Skeletal muscle tissue (tissue), 4 donors: Measurements from ENCODE around the gene CCL2. TPM values are rescaled to one million over a fixed set of nuclear protein-coding genes. Genes with fewer than 3 reads are reported as not detected.

Experiments used
- H3K27ac ChIP-seq: one replicate; pipeline ENCODE4 v1.7.0; 2013; ENCODE audit warnings: mild to moderate bottlenecking, low read depth, low read length, inconsistent platforms
- H3K27me3 ChIP-seq, 3 donors: one replicate each; pipeline ENCODE4 v1.7.0; 2013; ENCODE audit warnings: low read length in 3 of 3; ENCODE audit not compliant: control insufficient read depth in 3 of 3, insufficient read depth in 3 of 3
- H3K36me3 ChIP-seq, 3 donors: one replicate each; pipeline ENCODE4 v1.7.0; 2013; ENCODE audit warnings: low read length in 3 of 3; ENCODE audit not compliant: control insufficient read depth in 3 of 3, insufficient read depth in 3 of 3
- H3K4me1 ChIP-seq, 3 donors: one replicate each; pipeline ENCODE4 v1.7.0; 2013; ENCODE audit warnings: low read length in 3 of 3, mild to moderate bottlenecking in 3 of 3; ENCODE audit not compliant: control insufficient read depth in 3 of 3, insufficient read depth in 3 of 3
- H3K4me3 ChIP-seq, 3 donors: one replicate each; pipeline ENCODE4 v1.7.0; 2013; ENCODE audit warnings: low read length in 3 of 3
- H3K9ac ChIP-seq, 3 donors: one replicate each; pipeline ENCODE4 v1.7.0; 2013; ENCODE audit warnings: low read length in 3 of 3, mild to moderate bottlenecking in 3 of 3, moderate library complexity in 2 of 3, low read depth in 1 of 3
- H3K9me3 ChIP-seq, 3 donors: one replicate each; pipeline ENCODE4 v1.7.0; 2013; ENCODE audit warnings: low read length in 3 of 3; ENCODE audit not compliant: control insufficient read depth in 3 of 3
- total RNA-seq: library from RNA; depleted of rRNA; stranded (reverse); fragments of >200 nt; gene quantifications from one replicate; pipeline ENCODE4 v1.2.3, GENCODE V29; 2014
- donor health status: Osteomylitis.

The CCL2 gene
- total RNA-seq, 1 donor from 2014 or later: 20.4 TPM

GRCh38 chr17:34287875-34288274 lies 32.8 kb downstream of the CCL2 start:
- no peak overlapping the region for H3K4me3 ChIP-seq
- H3K27ac ChIP-seq: no peak overlapping the region
- H3K36me3 ChIP-seq: no peaks in the 10 kb centered on the region

GRCh38 chr17:34290586-34290985 lies 35.5 kb downstream of the CCL2 start:
- no peaks in the 10 kb centered on the region for H3K27me3 ChIP-seq
- H3K4me1 ChIP-seq: no peaks in the 10 kb centered on the region
- no peak overlapping the region for H3K27ac ChIP-seq
- no peaks in the 10 kb centered on the region for H3K9me3 ChIP-seq
- no peak overlapping the region for H3K9ac ChIP-seq
- H3K4me3 ChIP-seq: no peak overlapping the region
- no peaks in the 10 kb centered on the region for H3K36me3 ChIP-seq

More at GRCh38 chr17:34287875-34288274, 32.8 kb downstream of the CCL2 start:
- Histone ChIP-seq H3K27me3 (no peaks in the 10 kb centered on the region), H3K9ac (no peak overlapping the region), H3K4me1 (no peaks in the 10 kb centered on the region), H3K9me3 (no peaks in the 10 kb centered on the region)

GRCh38 chr17:34291721-34292348 lies 36.8 kb downstream of the CCL2 start:
- H3K4me3 ChIP-seq: no peak overlapping the region
- no peaks in the 10 kb centered on the region for H3K27me3 ChIP-seq
- H3K4me1 ChIP-seq: no peaks in the 10 kb centered on the region
- H3K36me3 ChIP-seq: no peaks in the 10 kb centered on the region
- no peaks in the 10 kb centered on the region for H3K9me3 ChIP-seq
- no peak overlapping the region for H3K9ac ChIP-seq
- H3K27ac ChIP-seq: no peak overlapping the region

GRCh38 chr17:34299027-34299426 lies 43.9 kb downstream of the CCL2 start:
- H3K4me3 ChIP-seq: no peak overlapping the region
- H3K9ac ChIP-seq: no peak overlapping the region
- H3K27me3 ChIP-seq: no peaks in the 10 kb centered on the region
- no peak overlapping the region for H3K27ac ChIP-seq
- no peaks in the 10 kb centered on the region for H3K9me3 ChIP-seq
- H3K4me1 ChIP-seq: peaks cover 0 to 7% (median 7%) of the 10 kb centered on the region in 3 donors
- no peaks in the 10 kb centered on the region for H3K36me3 ChIP-seq

- Histone ChIP-seq H3K27ac (peak overlapping the region; percentile 3), H3K9me3 (no peaks in the 10 kb centered on the region), H3K4me1 (peaks cover 0 to 7% (median 7%) of the 10 kb centered on the region in 3 donors), H3K36me3 (no peaks in the 10 kb centered on the region), H3K27me3 (no peaks in the 10 kb centered on the region), H3K9ac (no peak overlapping the region), H3K4me3 (no peak overlapping the region)
Observed at GRCh38 chr17:34299956-34300577, 45.0 kb downstream of the CCL2 start.

GRCh38 chr17:34300652-34301370 lies 45.7 kb downstream of the CCL2 start:
- Histone ChIP-seq H3K4me1 (peaks cover 0 to 7% (median 7%) of the 10 kb centered on the region in 3 donors), H3K9me3 (no peaks in the 10 kb centered on the region), H3K36me3 (no peaks in the 10 kb centered on the region), H3K27ac (peak overlapping the region; percentile 17), H3K27me3 (no peaks in the 10 kb centered on the region), H3K9ac (no peak overlapping the region), H3K4me3 (no peak overlapping the region)

GRCh38 chr17:34301986-34302385 lies 46.9 kb downstream of the CCL2 start:
- H3K27ac ChIP-seq: no peak overlapping the region

GRCh38 chr17:34302636-34303035 lies 47.6 kb downstream of the CCL2 start:
- H3K9me3 ChIP-seq: no peaks in the 10 kb centered on the region
- no peaks in the 10 kb centered on the region for H3K36me3 ChIP-seq
- H3K4me1 ChIP-seq: peaks cover 4 to 22% (median 20%) of the 10 kb centered on the region in 3 donors
- no peak overlapping the region for H3K9ac ChIP-seq
- H3K4me3 ChIP-seq: no peak overlapping the region
- no peak overlapping the region for H3K27ac ChIP-seq
- no peaks in the 10 kb centered on the region for H3K27me3 ChIP-seq

More at GRCh38 chr17:34301986-34302385, 46.9 kb downstream of the CCL2 start:
- H3K27me3 ChIP-seq: no peaks in the 10 kb centered on the region
- no peaks in the 10 kb centered on the region for H3K36me3 ChIP-seq
- H3K9me3 ChIP-seq: no peaks in the 10 kb centered on the region
- H3K9ac ChIP-seq: no peak overlapping the region
- peaks cover 3 to 16% (median 15%) of the 10 kb centered on the region in 3 donors for H3K4me1 ChIP-seq
- no peak overlapping the region for H3K4me3 ChIP-seq

GRCh38 chr17:34303606-34304005 lies 48.5 kb downstream of the CCL2 start:
- Histone ChIP-seq H3K4me3 (no peak overlapping the region), H3K27me3 (no peaks in the 10 kb centered on the region), H3K4me1 (peaks cover 9 to 24% (median 21%) of the 10 kb centered on the region in 3 donors), H3K9me3 (no peaks in the 10 kb centered on the region), H3K27ac (no peak overlapping the region), H3K36me3 (no peaks in the 10 kb centered on the region), H3K9ac (no peak overlapping the region)

- Histone ChIP-seq H3K27me3 (no peaks in the 10 kb centered on the region), H3K27ac (no peak overlapping the region), H3K4me3 (no peak overlapping the region), H3K4me1 (peaks cover 9 to 24% (median 21%) of the 10 kb centered on the region in 3 donors), H3K36me3 (no peaks in the 10 kb centered on the region), H3K9ac (no peak overlapping the region), H3K9me3 (no peaks in the 10 kb centered on the region)
Observed at GRCh38 chr17:34305061-34305460, 50.0 kb downstream of the CCL2 start.
